HepG2 (cell line): ENCODE data around the gene NIFK. TPM values are rescaled to one million over a fixed set of nuclear protein-coding genes. Genes with fewer than 3 reads are reported as not detected.

Experiments
- ADNP ChIP-seq: sonication (generic); formaldehyde crosslinking; IDR thresholded peaks from 2 replicates; pipeline ENCODE4 v1.4.0; 2020; ENCODE audit warnings: missing genetic modification reagents
- CENPX ChIP-seq: sonication (generic); formaldehyde crosslinking; IDR thresholded peaks from 2 replicates; pipeline ENCODE4 v1.9.0; 2021; ENCODE audit warnings: mild to moderate bottlenecking, missing genetic modification reagents, moderate library complexity
- ESRRA ChIP-seq: sonication (generic); formaldehyde crosslinking; IDR thresholded peaks from 2 replicates; pipeline ENCODE4 v1.5.1; 2020; ENCODE audit warnings: mild to moderate bottlenecking, low read depth, missing genetic modification reagents
- FOSL1 ChIP-seq: sonication (generic); formaldehyde crosslinking; IDR thresholded peaks from 2 replicates; pipeline ENCODE4 v1.9.0; 2021; ENCODE audit warnings: missing genetic modification reagents, borderline replicate concordance
- FOXM1 ChIP-seq: sonication (generic); formaldehyde crosslinking; IDR thresholded peaks from 2 replicates; pipeline ENCODE4 v1.5.0; 2020; ENCODE audit warnings: missing genetic modification reagents
- KDM3A ChIP-seq: IDR thresholded peaks from 2 replicates; pipeline ENCODE4 v1.6.1; 2018; ENCODE audit warnings: low read depth, missing compliant biosample characterization
- KDM5B ChIP-seq: sonication (generic); formaldehyde crosslinking; IDR thresholded peaks from 2 replicates; pipeline ENCODE4 v1.4.0; 2020; ENCODE audit warnings: missing genetic modification reagents, mild to moderate bottlenecking, borderline replicate concordance
- MLLT10 ChIP-seq: sonication (generic); formaldehyde crosslinking; IDR thresholded peaks from 2 replicates; pipeline ENCODE4 v1.4.0; 2020; ENCODE audit warnings: missing genetic modification reagents
- NCOA1 ChIP-seq: sonication (generic); formaldehyde crosslinking; IDR thresholded peaks from 2 replicates; pipeline ENCODE4 v1.9.0; 2021; ENCODE audit warnings: missing genetic modification reagents
- PHB2 ChIP-seq: fragments of 450-650 bp; IDR thresholded peaks from 2 replicates; pipeline ENCODE4 v1.6.1; 2018; ENCODE audit not compliant: partially characterized antibody
- SIX4 ChIP-seq: sonication (generic); formaldehyde crosslinking; IDR thresholded peaks from 2 replicates; pipeline ENCODE4 v1.4.0; 2020; ENCODE audit warnings: missing genetic modification reagents
- SRF ChIP-seq: IDR thresholded peaks from 2 replicates; pipeline ENCODE4 v1.6.1; 2011; ENCODE audit warnings: mild to moderate bottlenecking, low read depth, low read length, moderate library complexity
- SUZ12 ChIP-seq: fragments of 150-350 bp; IDR thresholded peaks from 2 replicates; pipeline ENCODE4 v1.6.1; 2014; ENCODE audit warnings: low read depth, low read length
- TCF12 ChIP-seq, 2 experiments: fragments of 450-650 bp in 1 of 2; sonication (generic) in 1 of 2; formaldehyde crosslinking in 1 of 2; IDR thresholded peaks; 2 replicates each; pipeline versions ENCODE4 v1.6.1 to v1.8.0; 2017 to 2022; ENCODE audit warnings: antibody characterized with exemption in 1 of 2, mild to moderate bottlenecking in 1 of 2, missing genetic modification reagents in 1 of 2, moderate library complexity in 1 of 2
- ZBTB1 ChIP-seq: sonication (generic); formaldehyde crosslinking; IDR thresholded peaks from 2 replicates; pipeline ENCODE4 v1.4.0; 2020; ENCODE audit warnings: missing genetic modification reagents, borderline replicate concordance
- ZBTB7A ChIP-seq: sonication (generic); formaldehyde crosslinking; IDR thresholded peaks from 2 replicates; pipeline ENCODE4 v1.8.0; 2022; ENCODE audit warnings: mild to moderate bottlenecking, missing genetic modification reagents
- ZFP90 ChIP-seq: sonication (generic); formaldehyde crosslinking; IDR thresholded peaks from 2 replicates; pipeline ENCODE4 v1.8.0; 2022; ENCODE audit warnings: missing genetic modification reagents, mild to moderate bottlenecking, inconsistent platforms, borderline replicate concordance
- ZMAT3 ChIP-seq: sonication (generic); formaldehyde crosslinking; conservative IDR thresholded peaks from 2 replicates; pipeline ENCODE4 v1.7.0; 2021; ENCODE audit warnings: missing genetic modification reagents
- ZNF367 ChIP-seq: sonication (generic); formaldehyde crosslinking; IDR thresholded peaks from 2 replicates; pipeline ENCODE4 v1.4.0; 2020; ENCODE audit warnings: missing genetic modification reagents, borderline replicate concordance
- ZNF501 ChIP-seq: sonication (generic); formaldehyde crosslinking; IDR thresholded peaks from 2 replicates; pipeline ENCODE4 v1.5.1; 2020; ENCODE audit warnings: mild to moderate bottlenecking, moderate library complexity, missing genetic modification reagents
- ZNF644 ChIP-seq: IDR thresholded peaks from 2 replicates; pipeline ENCODE4 v1.6.1; 2016; ENCODE audit warnings: low read depth
- ZSCAN20 ChIP-seq: sonication (generic); formaldehyde crosslinking; IDR thresholded peaks from 2 replicates; pipeline ENCODE4 v1.4.0; 2020; ENCODE audit warnings: missing genetic modification reagents, mild to moderate bottlenecking, borderline replicate concordance
- polyA plus RNA-seq, 8 experiments: library from polyadenylated mRNA; depleted of rRNA in 3 of 8; stranded (reverse) in 7 of 8; unstranded in 1 of 8; fragments of >200 nt; fragmentation: Illumina TruSeq in 4 of 8; extraction: Trizol in 4 of 8; gene quantifications; 2 replicates each; pipeline versions ENCODE4 v1.2.1 to v1.2.3, GENCODE V29; 2011 to 2016; ENCODE audit warnings: low read depth in 4 of 8, missing spikeins in 1 of 8, mixed read lengths in 1 of 8; ENCODE audit not compliant: insufficient read depth in 1 of 8
- total RNA-seq, 5 experiments: library from RNA; depleted of rRNA; stranded (reverse); fragments of >200 nt; fragmentation: Illumina TruSeq; extraction: Trizol; gene quantifications; 2 replicates each; pipeline ENCODE4 v1.2.3, GENCODE V29; 2016; ENCODE audit warnings: low read depth in 1 of 5
- TF ChIP-seq, protein P1 (sequence below): sonication (generic); formaldehyde crosslinking; IDR thresholded peaks from 2 replicates; pipeline ENCODE4 v1.4.0; 2020; ENCODE audit warnings: missing genetic modification reagents, mild to moderate bottlenecking, borderline replicate concordance
- TF ChIP-seq, protein P2 (sequence below): sonication (generic); formaldehyde crosslinking; IDR thresholded peaks from 2 replicates; pipeline ENCODE4 v1.8.0; 2022; ENCODE audit warnings: mild to moderate bottlenecking, missing genetic modification reagents, borderline replicate concordance
- TF ChIP-seq, protein P3 (sequence below): sonication (generic); formaldehyde crosslinking; conservative IDR thresholded peaks from 2 replicates; pipeline ENCODE4 v1.4.0; 2020; ENCODE audit warnings: missing genetic modification reagents
- TF ChIP-seq, protein P4 (sequence below): fragments of 450-650 bp; IDR thresholded peaks from 2 replicates; pipeline ENCODE4 v1.6.1; 2017

NIFK gene
- total and polyA plus RNA-seq, 2 of the 13 experiments (the other 11 are each of a cell fraction or from before 2014, with no cell fraction given), result 19.6 to 105 TPM

DNA sequence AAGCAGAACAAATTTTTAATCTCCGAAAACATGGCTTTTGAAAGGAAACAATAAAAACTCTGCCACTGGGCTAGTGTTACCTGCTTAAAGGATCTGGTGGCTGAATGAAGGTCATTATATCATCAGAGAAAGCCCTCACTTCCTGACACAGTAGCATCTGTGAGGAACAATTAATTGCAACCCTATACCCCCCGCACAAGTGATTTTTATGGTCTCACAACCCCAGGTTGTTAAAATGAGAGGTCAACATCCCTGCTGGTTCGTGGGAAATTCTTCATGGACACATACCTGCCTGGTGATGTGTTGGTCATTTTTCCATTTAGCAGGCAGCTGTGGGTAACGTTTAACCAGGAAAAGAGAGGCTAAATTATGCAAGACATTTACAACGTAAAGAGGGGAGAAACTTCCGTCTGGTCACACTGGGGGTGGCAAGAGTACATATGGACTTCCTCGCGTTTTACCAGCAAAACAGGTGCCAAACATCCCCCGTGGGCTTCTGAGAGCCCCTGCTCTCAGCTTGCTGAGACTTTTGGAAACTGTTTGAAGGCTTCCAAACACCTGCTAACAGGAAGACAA, 29.2 kb downstream of the NIFK start (continued):
- TF ChIP-seq ZNF644 (no peak), SUZ12 (no peak), SRF (no peak), FOSL1 (CRISPR knock-in tag) (no peak), CENPX (CRISPR knock-in tag) (no peak), ZBTB7A (CRISPR knock-in tag) (peak; percentile 33; the same call in 1 of the 2 replicates), MLLT10 (CRISPR knock-in tag) (no peak), SIX4 (CRISPR knock-in tag) (no peak), NCOA1 (0 out of 2 replicates have a peak, but pooled peaks have one; percentile 58), ZFP90 (no peak), FOXM1 (CRISPR knock-in tag) (no peak), KDM5B (CRISPR knock-in tag) (no peak), ZMAT3 (CRISPR knock-in tag) (no peak), ZBTB1 (CRISPR knock-in tag) (no peak), TCF12 (IDR thresholded peaks at IDR 0.05) (no peak), TCF12 (CRISPR knock-in tag; IDR thresholded peaks at IDR 0.05) (no peak), PHB2 (no peak), ZNF501 (CRISPR knock-in tag) (no peak), ESRRA (CRISPR knock-in tag) (no peak), KDM3A (CRISPR knock-in tag) (no peak), ZSCAN20 (CRISPR knock-in tag) (no peak), ZNF367 (CRISPR knock-in tag) (0 out of 2 replicates have a peak, but pooled peaks have one; percentile 24), ADNP (CRISPR knock-in tag) (no peak)
- TF ChIP-seq, protein P1, sequence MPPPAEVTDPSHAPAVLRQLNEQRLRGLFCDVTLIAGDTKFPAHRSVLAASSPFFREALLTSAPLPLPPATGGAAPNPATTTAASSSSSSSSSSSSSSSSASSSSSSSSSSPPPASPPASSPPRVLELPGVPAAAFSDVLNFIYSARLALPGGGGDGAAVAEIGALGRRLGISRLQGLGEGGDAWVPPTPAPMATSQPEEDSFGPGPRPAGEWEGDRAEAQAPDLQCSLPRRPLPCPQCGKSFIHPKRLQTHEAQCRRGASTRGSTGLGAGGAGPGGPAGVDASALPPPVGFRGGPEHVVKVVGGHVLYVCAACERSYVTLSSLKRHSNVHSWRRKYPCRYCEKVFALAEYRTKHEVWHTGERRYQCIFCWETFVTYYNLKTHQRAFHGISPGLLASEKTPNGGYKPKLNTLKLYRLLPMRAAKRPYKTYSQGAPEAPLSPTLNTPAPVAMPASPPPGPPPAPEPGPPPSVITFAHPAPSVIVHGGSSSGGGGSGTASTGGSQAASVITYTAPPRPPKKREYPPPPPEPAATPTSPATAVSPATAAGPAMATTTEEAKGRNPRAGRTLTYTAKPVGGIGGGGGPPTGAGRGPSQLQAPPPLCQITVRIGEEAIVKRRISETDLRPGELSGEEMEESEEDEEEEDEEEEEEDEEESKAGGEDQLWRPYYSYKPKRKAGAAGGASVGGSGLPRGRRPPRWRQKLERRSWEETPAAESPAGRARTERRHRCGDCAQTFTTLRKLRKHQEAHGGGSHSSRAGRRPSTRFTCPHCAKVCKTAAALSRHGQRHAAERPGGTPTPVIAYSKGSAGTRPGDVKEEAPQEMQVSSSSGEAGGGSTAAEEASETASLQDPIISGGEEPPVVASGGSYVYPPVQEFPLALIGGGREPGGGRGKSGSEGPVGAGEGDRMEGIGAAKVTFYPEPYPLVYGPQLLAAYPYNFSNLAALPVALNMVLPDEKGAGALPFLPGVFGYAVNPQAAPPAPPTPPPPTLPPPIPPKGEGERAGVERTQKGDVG (CRISPR knock-in tag), result no peak
- TF ChIP-seq, protein P2, sequence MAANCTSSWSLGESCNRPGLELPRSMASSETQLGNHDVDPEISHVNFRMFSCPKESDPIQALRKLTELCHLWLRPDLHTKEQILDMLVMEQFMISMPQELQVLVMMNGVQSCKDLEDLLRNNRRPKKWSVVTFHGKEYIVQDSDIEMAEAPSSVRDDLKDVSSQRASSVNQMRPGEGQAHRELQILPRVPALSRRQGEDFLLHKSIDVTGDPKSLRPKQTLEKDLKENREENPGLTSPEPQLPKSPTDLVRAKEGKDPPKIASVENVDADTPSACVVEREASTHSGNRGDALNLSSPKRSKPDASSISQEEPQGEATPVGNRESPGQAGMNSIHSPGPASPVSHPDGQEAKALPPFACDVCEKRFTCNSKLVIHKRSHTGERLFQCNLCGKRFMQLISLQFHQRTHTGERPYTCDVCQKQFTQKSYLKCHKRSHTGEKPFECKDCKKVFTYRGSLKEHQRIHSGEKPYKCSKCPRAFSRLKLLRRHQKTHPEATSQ (CRISPR knock-in tag), result no peak
- TF ChIP-seq, protein P3, sequence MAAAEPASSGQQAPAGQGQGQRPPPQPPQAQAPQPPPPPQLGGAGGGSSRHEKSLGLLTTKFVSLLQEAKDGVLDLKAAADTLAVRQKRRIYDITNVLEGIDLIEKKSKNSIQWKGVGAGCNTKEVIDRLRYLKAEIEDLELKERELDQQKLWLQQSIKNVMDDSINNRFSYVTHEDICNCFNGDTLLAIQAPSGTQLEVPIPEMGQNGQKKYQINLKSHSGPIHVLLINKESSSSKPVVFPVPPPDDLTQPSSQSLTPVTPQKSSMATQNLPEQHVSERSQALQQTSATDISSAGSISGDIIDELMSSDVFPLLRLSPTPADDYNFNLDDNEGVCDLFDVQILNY, result no peak
- TF ChIP-seq, protein P4, sequence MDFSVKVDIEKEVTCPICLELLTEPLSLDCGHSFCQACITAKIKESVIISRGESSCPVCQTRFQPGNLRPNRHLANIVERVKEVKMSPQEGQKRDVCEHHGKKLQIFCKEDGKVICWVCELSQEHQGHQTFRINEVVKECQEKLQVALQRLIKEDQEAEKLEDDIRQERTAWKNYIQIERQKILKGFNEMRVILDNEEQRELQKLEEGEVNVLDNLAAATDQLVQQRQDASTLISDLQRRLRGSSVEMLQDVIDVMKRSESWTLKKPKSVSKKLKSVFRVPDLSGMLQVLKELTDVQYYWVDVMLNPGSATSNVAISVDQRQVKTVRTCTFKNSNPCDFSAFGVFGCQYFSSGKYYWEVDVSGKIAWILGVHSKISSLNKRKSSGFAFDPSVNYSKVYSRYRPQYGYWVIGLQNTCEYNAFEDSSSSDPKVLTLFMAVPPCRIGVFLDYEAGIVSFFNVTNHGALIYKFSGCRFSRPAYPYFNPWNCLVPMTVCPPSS, result no peak
